BJ (cell line): ENCODE measurements around the gene DENND1A. TPM values are rescaled to one million over a fixed set of nuclear protein-coding genes. Genes with fewer than 3 reads are reported as not detected.

Experiments
- CTCF ChIA-PET: fragments of 350-600 bp; formaldehyde crosslinking; extraction: SDS; loops from one replicate; lab custom pipeline; 2021; ENCODE audit warnings: antibody characterized with exemption, inconsistent platforms; lab: Yijun Ruan, JAX
- POLR2A ChIA-PET: fragments of 300-600 bp; sonication (Branson Sonifier 250); formaldehyde crosslinking; extraction: SDS; loops from one replicate; lab custom pipeline; 2021; ENCODE audit warnings: antibody characterized with exemption; lab: Charles Lee
- DNase-seq: peaks from one replicate; pipeline ENCODE4 v3.0.0-alpha.2; 2011; ENCODE audit warnings: low read depth
- H3K27me3 ChIP-seq: 2 replicates; pipeline ENCODE4 v1.6.0; 2011; ENCODE audit warnings: low read length; ENCODE audit not compliant: control insufficient read depth, insufficient read depth
- H3K36me3 ChIP-seq: 2 replicates; pipeline ENCODE4 v1.5.1; 2011; ENCODE audit warnings: low read length; ENCODE audit not compliant: control insufficient read depth, insufficient read depth
- H3K4me3 ChIP-seq: 2 replicates; pipeline ENCODE4 v1.5.1; 2011; ENCODE audit warnings: low read depth, mild to moderate bottlenecking, control low read depth, low read length
- polyA plus RNA-seq: library from polyadenylated mRNA; depleted of rRNA; stranded (reverse); fragments of >200 nt; gene quantifications from 2 replicates; pipeline ENCODE4 v1.2.3, GENCODE V29; 2011
- TF ChIP-seq, protein P1 (sequence below): IDR thresholded peaks from 2 replicates; pipeline ENCODE4 v1.5.1; 2011; ENCODE audit warnings: low read depth, mild to moderate bottlenecking, control low read depth, inconsistent platforms, low read length, moderate library complexity; ENCODE audit not compliant: insufficient read depth

DENND1A gene
- polyA plus RNA-seq, 1 experiment = 24.0 TPM

DNA sequence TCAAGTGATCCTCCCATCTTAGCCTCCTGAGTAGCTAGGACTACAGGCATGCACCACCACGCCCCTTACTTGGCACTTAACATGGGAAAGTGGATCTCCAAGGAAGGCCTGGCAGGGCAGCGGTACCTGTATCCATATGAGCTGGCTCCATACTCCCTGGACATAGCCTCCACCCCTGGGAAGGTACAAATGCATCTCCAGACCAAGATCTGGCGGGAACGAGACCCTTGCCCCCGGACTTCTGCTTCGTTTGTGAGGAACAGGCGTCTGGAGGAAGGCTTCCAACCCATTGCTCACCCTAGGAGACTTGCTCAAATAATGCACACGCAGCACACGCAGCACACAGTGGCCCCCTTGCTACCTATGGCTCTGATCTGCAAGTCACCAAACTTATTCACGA, 518.7 kb downstream of the DENND1A start:
- no peaks in the 10 kb centered on the region for H3K27me3 ChIP-seq
- no peak for DNase-seq
- TF ChIP-seq, protein P1, sequence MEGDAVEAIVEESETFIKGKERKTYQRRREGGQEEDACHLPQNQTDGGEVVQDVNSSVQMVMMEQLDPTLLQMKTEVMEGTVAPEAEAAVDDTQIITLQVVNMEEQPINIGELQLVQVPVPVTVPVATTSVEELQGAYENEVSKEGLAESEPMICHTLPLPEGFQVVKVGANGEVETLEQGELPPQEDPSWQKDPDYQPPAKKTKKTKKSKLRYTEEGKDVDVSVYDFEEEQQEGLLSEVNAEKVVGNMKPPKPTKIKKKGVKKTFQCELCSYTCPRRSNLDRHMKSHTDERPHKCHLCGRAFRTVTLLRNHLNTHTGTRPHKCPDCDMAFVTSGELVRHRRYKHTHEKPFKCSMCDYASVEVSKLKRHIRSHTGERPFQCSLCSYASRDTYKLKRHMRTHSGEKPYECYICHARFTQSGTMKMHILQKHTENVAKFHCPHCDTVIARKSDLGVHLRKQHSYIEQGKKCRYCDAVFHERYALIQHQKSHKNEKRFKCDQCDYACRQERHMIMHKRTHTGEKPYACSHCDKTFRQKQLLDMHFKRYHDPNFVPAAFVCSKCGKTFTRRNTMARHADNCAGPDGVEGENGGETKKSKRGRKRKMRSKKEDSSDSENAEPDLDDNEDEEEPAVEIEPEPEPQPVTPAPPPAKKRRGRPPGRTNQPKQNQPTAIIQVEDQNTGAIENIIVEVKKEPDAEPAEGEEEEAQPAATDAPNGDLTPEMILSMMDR = no peak
- H3K36me3 ChIP-seq = peaks cover 2% of the 10 kb centered on the region
- ChIA-PET CTCF (interaction anchor here (1.2 kb wide), 1 partner anchor 24 kb away, joined by 3 read pairs; no protein-coding TSS in a partner anchor), POLR2A (no interaction called here)
- no peak overlapping the region for H3K4me3 ChIP-seq

- no peak for DNase-seq
- TF ChIP-seq, protein P1 = no peak
- no peak overlapping the region for H3K4me3 ChIP-seq
- H3K36me3 ChIP-seq = no peaks in the 10 kb centered on the region; the same call in 1 of the 2 replicates
- CTCF ChIA-PET = interaction anchor here (1.2 to 3.3 kb wide), 4 partner anchors 8 to 631 kb away, joined by 3 to 16 read pairs (median 4); no protein-coding TSS in a partner anchor
- POLR2A ChIA-PET = no interaction called here
- H3K27me3 ChIP-seq = no peaks in the 10 kb centered on the region
Measured at GRCh38 chr9:123410281-123410910, 519.5 kb downstream of the DENND1A start.

DNA sequence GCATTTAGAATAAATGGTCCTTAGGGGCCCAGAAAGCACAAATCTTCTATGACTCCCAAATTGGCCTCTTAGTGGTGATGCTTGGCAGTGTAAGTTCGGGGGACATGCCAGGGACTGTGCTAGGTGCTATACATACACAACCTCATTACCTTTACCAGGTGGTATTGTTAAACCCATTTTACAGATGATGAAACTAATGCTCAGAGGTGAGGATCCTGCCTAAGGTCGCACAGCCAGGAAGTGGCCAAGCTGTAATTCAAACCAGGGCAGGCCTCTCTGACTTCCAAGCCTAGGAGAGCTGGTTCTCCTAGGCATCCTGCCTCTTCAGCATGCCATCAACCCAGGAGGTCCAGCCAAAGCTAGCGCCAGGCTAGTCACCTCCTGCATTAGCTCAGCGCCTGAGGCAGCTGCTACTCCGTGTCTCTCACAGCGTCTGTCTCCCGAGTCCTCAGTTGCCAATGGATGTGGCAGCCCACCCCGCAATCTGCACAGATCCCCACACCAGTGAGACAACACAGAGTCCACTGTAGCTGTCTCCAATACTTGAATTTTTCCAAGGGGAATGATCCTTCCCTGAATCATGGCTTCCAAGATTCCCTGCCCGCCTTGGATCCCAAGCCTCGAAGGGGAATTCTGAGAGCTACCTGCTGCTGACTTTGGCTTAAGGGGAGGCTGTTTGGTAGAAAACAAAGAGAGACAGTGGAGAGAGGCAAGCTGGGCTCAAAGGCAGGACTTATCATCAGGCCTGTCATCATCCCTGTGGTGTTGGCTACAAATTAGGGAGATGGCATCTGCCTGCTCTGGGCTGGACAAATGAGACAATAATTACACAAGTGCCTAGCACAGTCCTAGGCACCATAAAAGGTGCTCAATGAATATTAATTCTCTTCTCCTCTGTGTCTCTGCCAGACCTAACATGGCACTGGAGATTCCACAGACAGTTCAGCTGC, 521.3 kb downstream of the DENND1A start:
- no peak for DNase-seq
- ChIA-PET CTCF (interaction anchor here (1.2 to 3.3 kb wide), 3 partner anchors 9 to 632 kb away, joined by 4 to 16 read pairs (median 6); no protein-coding TSS in a partner anchor), POLR2A (no interaction called here)
- Histone ChIP-seq H3K4me3 (no peak overlapping the region), H3K27me3 (no peaks in the 10 kb centered on the region), H3K36me3 (no peaks in the 10 kb centered on the region; the same call in 1 of the 2 replicates)
- TF ChIP-seq, protein P1 = no peak

DNA sequence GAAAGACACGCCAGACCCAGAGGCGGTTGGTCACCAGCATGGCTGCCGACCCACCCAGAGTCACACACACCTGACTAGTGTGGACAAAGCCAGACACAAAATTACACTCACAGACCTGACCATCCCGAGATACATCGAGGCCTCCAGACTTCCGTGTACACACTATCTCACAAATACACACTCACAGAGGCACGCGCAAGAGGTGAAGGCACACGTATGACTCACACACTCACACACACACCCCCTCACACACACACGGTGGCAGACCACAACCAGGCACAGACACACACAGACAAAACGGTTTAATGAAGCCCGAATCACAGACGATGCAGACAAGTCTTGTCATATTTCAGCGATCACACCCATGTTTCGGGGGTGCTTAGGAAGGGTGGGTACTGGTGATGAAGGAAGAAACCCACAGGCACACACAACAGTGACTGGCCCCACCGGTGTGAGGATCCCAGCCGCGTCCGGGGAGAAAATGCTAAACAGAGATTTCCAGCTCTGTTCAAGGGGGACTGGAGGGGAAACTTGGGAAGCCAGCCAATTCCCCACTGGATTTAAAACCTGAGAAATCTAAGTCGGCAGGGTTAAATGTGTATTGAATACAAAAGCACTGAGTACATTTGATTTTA, 522.6 kb downstream of the DENND1A start:
- ChIA-PET POLR2A (no interaction called here), CTCF (interaction anchor here (1.2 to 3.3 kb wide), 2 partner anchors 8 to 25 kb away, joined by 4 to 16 read pairs; no protein-coding TSS in a partner anchor)
- TF ChIP-seq, protein P1 = no peak
- Histone ChIP-seq H3K4me3 (no peak overlapping the region), H3K36me3 (peaks cover 2% of the 10 kb centered on the region; the same call in 1 of the 2 replicates), H3K27me3 (no peaks in the 10 kb centered on the region)
- DNase-seq = no peak
